Pulmonary artery endothelial cell (primary cell): ENCODE measurements around the gene FAM217A. TPM values are rescaled to one million over a fixed set of nuclear protein-coding genes. Genes with fewer than 3 reads are reported as not detected.

Source experiments
- DNase-seq: peaks from one replicate; pipeline ENCODE4 v3.0.0-alpha.2; 2011; ENCODE audit warnings: low read depth, low spot score
- total RNA-seq: library from RNA; depleted of rRNA; stranded (reverse); fragments of >200 nt; gene quantifications from 2 replicates; pipeline ENCODE4 v1.2.3, GENCODE V29; 2014

Gene FAM217A
- total RNA-seq, 1 donor from 2014 or later = not detected

- no peak for DNase-seq
Observed at GRCh38 chr6:4021854-4022695, 56.9 kb downstream of the FAM217A start.

- peak; percentile 90 for DNase-seq
Observed at GRCh38 chr6:4021133-4021853, 57.6 kb downstream of the FAM217A start.

- DNase-seq = no peak
Observed at GRCh38 chr6:4020822-4021132, 58.2 kb downstream of the FAM217A start.

- DNase-seq = no peak
Observed at GRCh38 chr6:4018924-4019236, 60.1 kb downstream of the FAM217A start.

Other genes with a start within 250 kb of the FAM217A start
- gene FAM50B, start 229.8 kb downstream of the FAM217A start, total RNA-seq = 8.7 and 18.9 TPM in 2 replicates
- gene ECI2, start 56.4 kb upstream of the FAM217A start, total RNA-seq = 152 and 255 TPM in 2 replicates